Right atrium auricular region (tissue), 2 donors: ENCODE results near the gene CDYL2. TPM values are rescaled to one million over a fixed set of nuclear protein-coding genes. Genes with fewer than 3 reads are reported as not detected.

Source experiments
- DNase-seq: peaks from one replicate; pipeline ENCODE4 v3.0.0-alpha.2; 2019; ENCODE audit warnings: low spot score
- H3K27ac ChIP-seq, 2 donors: fragments of 200-600 bp; sonication (generic); 1 replicate in 1 of 2; 2 replicates in 1 of 2; pipeline ENCODE4 v1.5.1; 2016 to 2019
- H3K27me3 ChIP-seq, 2 donors: fragments of 200-600 bp; sonication (generic); one replicate each; pipeline versions ENCODE4 v1.5.1 to v1.6.0; 2017 to 2019
- H3K36me3 ChIP-seq: fragments of 200-600 bp; sonication (generic); one replicate; pipeline ENCODE4 v1.5.1; 2016
- H3K4me1 ChIP-seq, 2 donors: fragments of 200-600 bp; sonication (generic); one replicate each; pipeline versions ENCODE4 v1.5.1 to v1.6.0; 2017 to 2019
- H3K4me3 ChIP-seq, 2 donors: fragments of 200-600 bp; sonication (generic); 1 replicate in 1 of 2; 2 replicates in 1 of 2; pipeline ENCODE4 v1.5.1; 2017 to 2019; ENCODE audit warnings: mild to moderate bottlenecking in 1 of 2, moderate library complexity in 1 of 2
- H3K9me3 ChIP-seq, 2 donors: fragments of 200-600 bp; sonication (generic); one replicate each; pipeline ENCODE4 v1.5.1; 2019
- total RNA-seq, 2 donors: library from RNA; depleted of rRNA; stranded (reverse); fragments of >200 nt; gene quantifications; one replicate each; pipeline ENCODE4 v1.1.0, GENCODE V29; 2016
- TF ChIP-seq, protein P1 (sequence below), 2 donors: fragments of 200-600 bp; sonication (generic); IDR thresholded peaks; one replicate each; pipeline ENCODE4 v1.5.1; 2019; ENCODE audit warnings: antibody characterized with exemption in 2 of 2

The CDYL2 gene, protein sequence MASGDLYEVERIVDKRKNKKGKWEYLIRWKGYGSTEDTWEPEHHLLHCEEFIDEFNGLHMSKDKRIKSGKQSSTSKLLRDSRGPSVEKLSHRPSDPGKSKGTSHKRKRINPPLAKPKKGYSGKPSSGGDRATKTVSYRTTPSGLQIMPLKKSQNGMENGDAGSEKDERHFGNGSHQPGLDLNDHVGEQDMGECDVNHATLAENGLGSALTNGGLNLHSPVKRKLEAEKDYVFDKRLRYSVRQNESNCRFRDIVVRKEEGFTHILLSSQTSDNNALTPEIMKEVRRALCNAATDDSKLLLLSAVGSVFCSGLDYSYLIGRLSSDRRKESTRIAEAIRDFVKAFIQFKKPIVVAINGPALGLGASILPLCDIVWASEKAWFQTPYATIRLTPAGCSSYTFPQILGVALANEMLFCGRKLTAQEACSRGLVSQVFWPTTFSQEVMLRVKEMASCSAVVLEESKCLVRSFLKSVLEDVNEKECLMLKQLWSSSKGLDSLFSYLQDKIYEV
- 1 to 10 TPM; 1.4 to 2.9 TPM for total RNA-seq

DNA sequence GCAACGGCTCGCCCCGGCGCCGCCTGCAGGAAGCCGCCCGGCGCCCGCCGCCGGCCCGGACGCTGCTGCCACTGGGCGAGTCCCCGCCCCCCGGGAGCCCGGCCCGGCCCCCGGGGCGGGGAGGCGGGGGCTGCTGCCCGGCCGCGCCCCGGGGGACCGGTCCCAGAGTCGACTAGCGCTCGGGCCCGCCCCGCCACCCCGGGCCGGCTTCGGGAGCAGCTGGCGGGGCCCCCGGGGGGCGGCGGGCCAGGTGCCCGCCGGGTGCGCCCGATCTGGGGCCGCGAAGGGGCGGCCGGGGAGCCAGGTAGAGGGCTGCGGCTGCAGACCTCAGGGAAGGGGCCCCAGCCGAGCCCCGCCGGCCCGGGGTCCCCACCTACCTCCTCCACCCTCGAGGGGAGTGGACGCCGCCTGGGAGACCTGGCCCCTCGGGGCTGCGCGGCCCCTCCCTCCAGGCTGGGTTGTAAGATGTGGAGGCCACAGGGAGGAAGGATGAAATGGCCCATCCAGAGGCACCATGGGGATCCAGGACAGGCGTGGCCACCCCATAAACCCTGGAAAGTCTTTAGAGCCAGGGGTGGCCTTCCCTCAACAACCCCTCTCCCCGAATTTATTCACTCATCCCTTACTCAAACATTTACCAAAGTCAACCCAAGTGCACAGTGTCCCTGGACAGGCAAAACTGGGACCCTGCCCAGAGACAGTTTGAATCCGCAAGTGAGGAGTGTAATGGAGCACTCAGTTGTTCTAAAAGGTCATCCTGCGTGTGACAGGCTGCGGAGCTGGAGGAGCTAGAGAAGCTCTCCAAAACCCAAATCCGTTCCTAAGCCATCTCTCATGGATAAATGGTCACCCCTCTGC lies at the start of gene CDYL2:
TSS of gene CDYL2 (minus strand) at position 73 of the 858 bp plus-strand sequence. CDS start 425 bp downstream, outside the sequence.
- no peaks in the 10 kb centered on the region for H3K36me3 ChIP-seq
- TF ChIP-seq, protein P1, sequence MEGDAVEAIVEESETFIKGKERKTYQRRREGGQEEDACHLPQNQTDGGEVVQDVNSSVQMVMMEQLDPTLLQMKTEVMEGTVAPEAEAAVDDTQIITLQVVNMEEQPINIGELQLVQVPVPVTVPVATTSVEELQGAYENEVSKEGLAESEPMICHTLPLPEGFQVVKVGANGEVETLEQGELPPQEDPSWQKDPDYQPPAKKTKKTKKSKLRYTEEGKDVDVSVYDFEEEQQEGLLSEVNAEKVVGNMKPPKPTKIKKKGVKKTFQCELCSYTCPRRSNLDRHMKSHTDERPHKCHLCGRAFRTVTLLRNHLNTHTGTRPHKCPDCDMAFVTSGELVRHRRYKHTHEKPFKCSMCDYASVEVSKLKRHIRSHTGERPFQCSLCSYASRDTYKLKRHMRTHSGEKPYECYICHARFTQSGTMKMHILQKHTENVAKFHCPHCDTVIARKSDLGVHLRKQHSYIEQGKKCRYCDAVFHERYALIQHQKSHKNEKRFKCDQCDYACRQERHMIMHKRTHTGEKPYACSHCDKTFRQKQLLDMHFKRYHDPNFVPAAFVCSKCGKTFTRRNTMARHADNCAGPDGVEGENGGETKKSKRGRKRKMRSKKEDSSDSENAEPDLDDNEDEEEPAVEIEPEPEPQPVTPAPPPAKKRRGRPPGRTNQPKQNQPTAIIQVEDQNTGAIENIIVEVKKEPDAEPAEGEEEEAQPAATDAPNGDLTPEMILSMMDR (IDR thresholded peaks at IDR 0.05): no peak
- H3K27me3 ChIP-seq: no peaks in the 10 kb centered on the region
- no peak within 1 kb of the TSS for H3K27ac ChIP-seq
- peak within 1 kb of the TSS; percentile 61 to 64 for H3K4me3 ChIP-seq
- DNase-seq: no peak
- no peaks in the 10 kb centered on the region for H3K4me1 ChIP-seq
- no peaks in the 10 kb centered on the region for H3K9me3 ChIP-seq

DNA sequence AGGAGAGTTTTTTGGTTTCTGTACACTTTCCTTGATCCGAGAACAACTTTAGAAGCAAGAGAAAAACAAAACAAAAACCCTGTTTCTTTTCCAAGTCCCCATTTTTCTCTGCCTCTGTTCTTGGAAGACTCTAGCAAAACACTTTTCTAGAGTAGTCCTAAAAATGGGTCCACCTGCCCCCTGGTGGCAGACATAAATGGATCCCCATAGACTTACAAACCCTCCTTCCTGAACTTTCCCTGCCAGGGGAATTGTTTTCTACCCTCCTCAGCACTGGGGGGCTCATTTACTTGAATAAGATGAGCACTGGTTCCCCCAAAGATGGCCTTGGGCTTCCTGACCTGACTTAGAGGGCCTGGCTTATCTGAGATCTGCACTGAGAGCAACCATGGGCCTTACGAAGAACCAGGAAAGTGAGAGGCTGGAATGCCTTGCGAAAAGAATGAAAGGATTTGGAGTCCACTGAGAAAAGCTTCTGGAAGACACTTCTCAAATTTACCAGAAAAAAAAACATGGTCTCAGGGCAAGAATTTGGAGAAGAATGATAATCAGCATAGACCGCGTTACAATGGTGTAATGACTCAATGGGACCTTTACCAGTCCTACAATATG lies 48.0 kb upstream of the CDYL2 start:
- H3K27ac ChIP-seq: no peak overlapping the region
- no peak for DNase-seq
- no peaks in the 10 kb centered on the region for H3K36me3 ChIP-seq
- H3K4me3 ChIP-seq: no peak overlapping the region
- H3K4me1 ChIP-seq: no peaks in the 10 kb centered on the region
- no peaks in the 10 kb centered on the region for H3K9me3 ChIP-seq
- TF ChIP-seq, protein P1 (IDR thresholded peaks at IDR 0.05): peak in 1 of 2 donors; percentile 43
- H3K27me3 ChIP-seq: no peaks in the 10 kb centered on the region

DNA sequence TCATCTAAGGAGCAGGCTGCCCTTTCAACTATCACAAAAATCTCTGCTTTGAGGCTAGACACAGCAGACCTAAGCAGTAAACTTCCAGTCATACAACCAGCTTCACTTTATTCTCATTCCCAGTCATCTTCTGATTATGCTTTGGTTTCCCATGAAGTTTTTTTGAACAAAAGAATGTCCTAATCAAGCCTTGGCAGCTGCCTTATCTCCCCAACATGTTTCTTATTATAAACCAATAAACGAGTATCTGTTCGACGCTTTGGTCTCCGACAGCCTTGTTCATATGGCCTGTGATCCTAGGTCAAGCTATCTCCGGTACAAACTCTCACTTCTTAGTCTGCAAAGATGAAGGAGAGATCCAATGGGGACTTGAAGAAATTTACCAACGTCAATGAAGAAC lies 47.4 kb upstream of the CDYL2 start:
- no peaks in the 10 kb centered on the region for H3K36me3 ChIP-seq
- no peak overlapping the region for H3K4me3 ChIP-seq
- no peak for DNase-seq
- TF ChIP-seq, protein P1 (IDR thresholded peaks at IDR 0.05): no peak
- H3K9me3 ChIP-seq: no peaks in the 10 kb centered on the region
- no peaks in the 10 kb centered on the region for H3K27me3 ChIP-seq
- no peak overlapping the region for H3K27ac ChIP-seq
- H3K4me1 ChIP-seq: no peaks in the 10 kb centered on the region

DNA sequence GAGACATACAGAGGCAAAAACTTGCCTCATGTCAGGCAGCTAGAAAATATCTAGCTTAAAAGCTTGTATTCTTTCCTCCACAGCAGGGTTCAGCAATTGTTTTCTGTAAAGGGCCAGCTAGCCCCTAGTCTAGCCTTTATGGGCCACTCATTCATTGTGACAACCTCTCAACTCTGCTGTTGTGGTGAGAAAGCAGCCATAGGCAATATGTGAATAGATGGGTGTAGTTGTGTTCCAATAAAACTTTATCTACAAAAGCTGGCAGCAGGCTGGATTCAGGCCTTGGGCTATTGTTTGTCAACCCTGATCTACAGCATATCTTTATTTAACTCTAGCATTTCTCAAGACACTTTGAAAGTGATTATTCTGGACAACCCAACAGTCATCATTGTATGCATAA lies 46.4 kb upstream of the CDYL2 start:
- Histone ChIP-seq H3K27ac (no peak overlapping the region), H3K4me1 (no peaks in the 10 kb centered on the region), H3K9me3 (no peaks in the 10 kb centered on the region), H3K36me3 (no peaks in the 10 kb centered on the region), H3K4me3 (no peak overlapping the region), H3K27me3 (no peaks in the 10 kb centered on the region)
- no peak for DNase-seq
- TF ChIP-seq, protein P1 (IDR thresholded peaks at IDR 0.05): no peak

DNA sequence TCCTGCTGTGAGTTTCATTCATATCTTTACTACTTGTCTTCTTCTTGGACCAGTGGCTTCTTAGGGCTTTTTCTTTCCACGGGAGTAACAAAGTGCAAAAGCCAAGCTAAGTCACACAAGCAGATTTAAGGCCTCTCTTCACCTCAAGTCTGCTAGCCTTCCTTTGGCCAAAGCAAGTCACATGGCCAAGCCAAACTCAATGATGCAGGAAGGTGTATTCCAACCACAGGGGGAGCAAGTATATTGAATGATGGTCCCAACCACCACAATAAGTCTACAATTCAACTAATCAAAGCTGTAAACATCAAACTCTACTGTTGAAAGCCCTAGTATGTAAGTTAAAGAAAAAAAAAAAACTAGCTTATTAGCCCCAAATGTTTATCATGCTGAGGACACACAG lies 44.5 kb upstream of the CDYL2 start:
- H3K9me3 ChIP-seq: peaks cover 0 to 16% of the 10 kb centered on the region in 2 donors
- no peaks in the 10 kb centered on the region for H3K4me1 ChIP-seq
- H3K27ac ChIP-seq: no peak overlapping the region
- TF ChIP-seq, protein P1 (IDR thresholded peaks at IDR 0.05): no peak
- H3K4me3 ChIP-seq: no peak overlapping the region
- H3K27me3 ChIP-seq: no peaks in the 10 kb centered on the region
- H3K36me3 ChIP-seq: no peaks in the 10 kb centered on the region
- no peak for DNase-seq
